Glomerular endothelial cell (primary cell): ENCODE data around the gene ASXL1. TPM values are rescaled to one million over a fixed set of nuclear protein-coding genes. Genes with fewer than 3 reads are reported as not detected.
"Not testable (repeated sequence)": the region's sequence is repeated elsewhere in the genome, so short reads cannot be mapped to it uniquely, and the experiment has no call there.

ENCODE experiments used
- DNase-seq: peaks from one replicate; pipeline ENCODE4 v3.0.0-alpha.2; 2011; ENCODE audit warnings: low read depth, low spot score; ENCODE audit errors: extremely low read depth
- total RNA-seq: library from RNA; depleted of rRNA; stranded (reverse); fragments of >200 nt; gene quantifications from 2 replicates; pipeline ENCODE4 v1.2.3, GENCODE V29; 2015

Gene ASXL1
- total RNA-seq, 1 donor from 2014 or later: 71.8 TPM

DNA sequence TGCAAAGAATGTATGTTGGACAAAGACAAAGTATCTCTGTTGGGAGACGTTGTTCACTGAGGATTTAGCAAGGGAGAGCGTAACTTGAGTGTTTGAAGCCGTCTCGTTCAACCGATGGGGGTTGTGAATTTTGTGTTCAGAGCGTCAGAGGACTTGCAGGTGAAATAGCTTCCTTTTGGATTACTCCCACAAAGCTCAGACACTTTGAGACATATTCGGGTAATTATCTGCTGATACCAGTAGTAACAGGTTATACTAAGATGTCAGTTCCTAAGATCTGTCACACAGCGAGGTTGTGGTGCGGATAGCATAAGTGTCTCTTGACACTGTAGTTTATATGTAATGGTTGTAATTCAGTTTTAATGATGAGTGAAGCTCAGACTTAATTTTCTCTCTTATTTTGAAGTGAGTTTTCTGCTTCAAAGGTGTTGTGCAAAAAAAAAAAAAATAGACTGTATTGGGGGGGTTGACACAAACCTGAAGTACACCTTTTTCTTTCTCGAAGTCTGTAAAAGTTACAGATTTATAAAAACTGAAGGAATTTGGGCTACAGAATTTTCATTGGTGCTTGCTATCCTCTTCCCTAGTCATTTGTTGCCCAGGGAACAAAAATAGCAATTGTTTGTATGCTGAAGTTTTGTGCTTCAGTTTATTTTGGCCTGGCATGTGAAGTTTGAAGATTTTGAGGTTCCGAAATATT lies 1.7 kb downstream of the ASXL1 start:
- DNase-seq: no peak

DNA sequence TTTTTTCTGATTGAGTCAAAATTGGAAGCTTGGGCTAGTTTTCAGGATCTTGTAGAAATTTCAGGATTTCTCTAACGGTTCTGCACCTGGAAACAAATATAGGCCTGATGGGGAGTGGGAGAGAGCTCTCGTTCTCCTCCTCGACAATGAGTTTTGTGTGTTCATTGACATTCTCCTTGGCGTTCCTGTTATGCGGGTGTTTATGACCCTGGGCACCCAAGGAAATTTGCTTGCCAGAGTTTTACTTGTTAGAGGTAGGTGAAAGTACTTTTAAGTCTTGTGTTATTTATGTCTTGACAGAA lies 2.2 kb downstream of the ASXL1 start:
- no peak for DNase-seq

DNA sequence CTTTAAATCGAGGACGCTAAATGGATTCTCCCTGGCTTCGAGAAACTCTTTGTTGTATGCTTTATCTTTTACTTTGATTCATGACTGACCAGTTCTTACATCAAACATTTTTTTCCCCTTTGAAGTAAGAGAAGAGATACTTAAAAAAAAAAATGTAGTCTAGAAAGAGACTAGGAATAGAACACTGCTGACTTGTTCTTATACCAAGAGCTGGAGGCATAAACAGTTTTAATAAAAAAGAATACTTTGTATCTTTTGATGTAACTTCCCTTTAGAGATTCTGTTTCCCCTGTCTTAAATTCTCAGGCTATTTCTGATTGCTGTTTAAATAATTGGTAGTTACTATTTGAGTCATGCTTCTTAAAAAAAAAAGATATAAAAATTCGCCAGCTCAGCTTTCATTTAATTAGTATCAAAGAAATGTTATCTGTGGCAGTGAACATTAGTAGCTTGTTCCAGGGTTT lies 4.8 kb downstream of the ASXL1 start:
- DNase-seq: no peak

DNA sequence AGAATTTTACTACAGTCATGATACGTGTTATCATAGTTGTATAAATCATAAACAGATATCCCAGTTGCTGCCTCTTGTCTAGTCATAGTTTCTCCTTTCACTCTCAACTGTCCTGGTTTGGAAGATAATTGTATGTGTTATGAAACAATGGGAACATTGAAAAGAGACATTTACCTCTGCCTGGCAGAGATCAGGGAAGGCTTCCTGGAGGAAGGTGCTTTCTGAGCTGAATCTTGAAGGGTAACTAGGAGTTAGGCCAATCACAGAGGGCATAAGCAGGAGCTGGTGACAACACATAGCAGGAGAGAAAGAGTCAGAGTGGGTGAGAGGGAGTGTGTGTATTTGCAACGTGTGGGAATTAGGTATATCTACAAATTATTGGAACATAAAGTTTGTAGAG lies 5.4 kb downstream of the ASXL1 start:
- no peak for DNase-seq

DNA sequence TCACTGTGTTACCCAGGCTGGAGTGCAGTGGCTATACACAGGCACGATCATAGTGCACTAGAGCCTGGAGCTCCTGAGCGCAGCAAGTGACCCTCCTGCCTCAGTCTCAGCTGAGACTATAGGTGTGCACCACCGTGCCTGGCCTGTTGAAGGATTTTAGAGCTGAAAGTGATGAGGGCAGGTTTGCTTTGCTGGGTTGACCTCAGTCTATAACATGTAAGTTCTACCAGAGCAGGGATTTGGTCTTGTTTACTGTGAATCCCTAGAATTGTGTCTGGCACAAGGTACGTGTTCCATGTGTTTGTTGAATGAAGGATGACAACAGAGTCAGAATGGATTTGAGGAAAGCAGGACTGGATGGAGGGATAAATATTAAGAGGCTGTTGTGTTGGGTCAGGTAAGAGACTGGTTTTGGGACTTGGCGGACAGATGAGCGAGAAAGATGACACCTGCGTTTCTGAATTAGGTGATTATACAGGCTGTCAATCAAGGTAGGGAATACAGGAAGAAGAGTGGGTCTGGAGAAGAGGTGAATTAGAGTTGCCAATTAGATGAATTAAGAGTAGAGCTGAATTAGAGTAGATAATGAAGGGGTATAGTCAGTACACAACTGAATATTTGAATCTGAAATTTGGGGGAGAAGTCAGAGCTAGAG lies 6.5 kb downstream of the ASXL1 start:
- no peak for DNase-seq

DNA sequence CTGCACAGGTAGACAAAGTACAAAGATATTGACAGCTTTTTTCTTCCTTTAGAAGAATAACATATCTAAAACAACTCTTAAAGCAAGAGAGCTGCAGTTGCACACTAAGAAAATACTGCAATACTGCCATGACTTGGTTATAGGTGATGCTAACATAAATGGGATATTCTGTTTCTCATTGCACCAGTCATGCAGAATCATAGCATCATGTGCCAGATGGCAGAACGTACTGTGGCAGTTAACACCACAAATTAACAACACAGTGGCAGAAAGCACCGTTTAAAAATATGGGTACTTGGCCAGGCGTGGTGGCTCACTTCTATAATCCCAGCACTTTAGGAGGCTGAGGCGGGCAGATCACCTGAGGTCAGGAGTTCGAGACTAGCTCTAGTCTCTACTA lies 7.4 kb downstream of the ASXL1 start:
- no peak for DNase-seq

DNA sequence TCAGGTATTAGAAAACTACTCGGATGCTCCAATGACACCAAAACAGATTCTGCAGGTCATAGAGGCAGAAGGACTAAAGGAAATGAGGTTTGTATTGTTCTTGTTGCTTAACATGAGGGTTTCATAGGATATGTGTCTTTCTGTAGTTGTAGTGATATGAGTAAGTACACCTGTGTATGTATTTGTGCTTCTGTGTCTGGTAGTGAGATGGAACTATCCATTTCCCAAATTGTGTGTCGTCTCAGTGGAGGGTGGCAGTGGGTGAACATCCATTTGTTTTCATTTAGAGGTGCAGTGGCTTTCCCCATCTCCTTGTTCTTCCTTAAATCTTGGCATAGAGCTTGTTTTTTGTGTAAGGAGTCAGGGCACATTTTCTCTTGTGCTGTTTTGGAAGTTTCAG lies 8.2 kb downstream of the ASXL1 start:
- no peak for DNase-seq

DNA sequence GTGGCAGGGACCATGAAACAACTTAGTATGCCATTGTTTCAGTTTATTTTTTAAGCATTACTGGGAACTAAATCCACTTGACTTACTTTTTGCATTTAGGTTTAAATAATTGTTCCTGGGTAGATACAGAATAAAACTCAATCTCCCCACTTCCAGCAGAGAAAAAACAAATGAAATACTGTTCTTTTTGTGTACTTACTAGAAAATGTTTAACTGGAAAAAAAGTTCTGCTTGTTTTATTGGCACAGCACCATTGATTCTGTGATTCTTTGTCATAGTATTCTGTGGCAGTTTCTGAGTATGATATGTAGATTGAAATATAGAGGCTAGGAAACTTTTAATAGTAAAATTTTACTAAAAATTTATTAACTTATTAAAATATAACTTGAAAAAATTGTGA lies 10.2 kb downstream of the ASXL1 start:
- DNase-seq: no peak

DNA sequence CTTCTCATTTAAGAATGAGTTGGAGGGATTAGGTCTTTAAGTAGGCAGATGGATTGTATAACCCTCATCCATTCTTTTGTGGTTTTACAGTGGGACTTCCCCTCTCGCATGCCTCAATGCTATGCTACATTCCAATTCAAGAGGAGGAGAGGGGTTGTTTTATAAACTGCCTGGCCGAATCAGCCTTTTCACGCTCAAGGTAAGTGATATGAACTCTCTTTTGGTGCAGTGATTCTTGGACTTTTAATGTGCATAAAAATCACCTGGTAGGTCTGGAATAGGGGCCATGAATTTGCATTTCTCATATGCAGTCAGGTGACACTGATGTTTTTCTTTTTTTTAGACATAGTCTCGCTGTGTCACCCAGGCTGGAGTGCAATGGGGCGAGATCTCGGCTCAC lies 10.8 kb downstream of the ASXL1 start:
- DNase-seq: no peak

DNA sequence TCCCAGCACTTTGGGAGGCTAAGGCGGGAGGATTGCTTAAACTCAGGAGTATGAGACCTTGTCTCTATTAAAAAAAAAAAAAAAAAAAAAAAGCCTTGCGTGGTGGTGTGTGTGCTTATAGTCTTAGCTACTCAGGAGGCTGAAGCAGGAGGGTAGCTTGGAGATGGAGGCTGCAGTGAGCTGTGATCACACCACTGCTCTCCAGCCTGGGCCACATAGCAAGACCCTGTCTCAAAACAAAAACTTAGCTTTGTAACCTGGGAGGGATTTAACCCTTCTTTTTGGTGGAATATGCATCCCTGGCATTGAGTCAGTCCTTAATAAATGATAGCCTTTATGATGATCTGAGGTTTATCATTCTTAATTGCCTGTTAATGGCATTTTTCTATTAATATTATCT lies 12.8 kb downstream of the ASXL1 start:
- DNase-seq: no peak

DNA sequence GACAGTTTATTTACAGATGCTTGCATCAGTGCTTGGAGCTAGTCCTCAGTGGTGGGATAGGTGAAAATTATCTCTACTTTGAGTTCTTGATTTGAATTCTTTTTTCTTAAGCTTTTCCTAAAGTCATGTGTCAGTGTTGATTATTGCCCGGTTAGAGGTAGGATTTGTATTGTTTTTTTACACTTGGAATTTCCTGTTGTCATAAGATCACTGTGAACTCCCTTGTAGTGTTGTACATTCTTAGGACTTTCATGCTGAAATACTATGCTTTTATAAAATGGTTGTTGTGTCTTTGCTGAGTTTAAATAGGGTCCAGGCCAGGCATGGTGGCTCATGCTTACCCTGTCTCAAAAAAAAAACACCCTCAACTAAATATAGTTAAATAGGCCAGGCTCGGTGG lies 20.3 kb downstream of the ASXL1 start:
- no peak for DNase-seq

DNA sequence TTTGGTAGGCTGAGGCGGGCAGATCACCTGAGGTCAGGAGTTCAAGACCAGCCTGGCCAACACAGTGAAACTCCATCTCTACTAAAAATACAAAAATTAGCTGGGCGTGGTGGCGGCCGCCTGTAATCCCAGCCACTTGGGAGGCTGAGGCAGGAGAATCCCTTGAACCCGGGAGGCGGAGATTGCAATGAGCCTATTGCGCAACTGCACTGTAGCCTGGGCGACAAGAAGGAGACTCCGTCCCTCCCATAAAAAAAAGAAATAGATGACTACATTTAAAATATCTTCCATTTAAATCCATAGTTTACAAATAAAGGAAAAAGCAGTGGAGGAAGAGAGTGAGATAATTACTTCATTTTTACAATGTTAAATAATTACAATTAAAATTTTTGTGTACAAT lies 21.9 kb downstream of the ASXL1 start:
- not testable (repeated sequence) for DNase-seq

DNA sequence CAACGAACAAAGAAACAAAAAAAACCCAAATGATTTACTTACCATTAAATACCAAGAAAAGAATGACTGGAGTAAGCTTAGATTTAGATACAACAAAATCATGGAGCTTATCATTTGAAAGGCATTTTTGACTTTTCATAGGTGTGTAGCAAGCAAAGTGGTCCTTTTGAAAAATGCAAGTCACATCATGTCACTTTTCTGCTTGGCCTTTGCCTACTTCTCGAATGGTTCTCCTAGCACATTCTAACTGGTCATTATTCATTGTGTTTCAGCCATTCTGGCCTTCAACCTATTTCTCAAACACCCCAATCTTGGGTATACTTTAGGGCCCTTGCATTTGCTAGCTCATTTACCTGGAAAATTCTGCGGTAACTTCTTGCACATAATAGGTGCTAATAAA lies 22.6 kb downstream of the ASXL1 start:
- DNase-seq: no peak

DNA sequence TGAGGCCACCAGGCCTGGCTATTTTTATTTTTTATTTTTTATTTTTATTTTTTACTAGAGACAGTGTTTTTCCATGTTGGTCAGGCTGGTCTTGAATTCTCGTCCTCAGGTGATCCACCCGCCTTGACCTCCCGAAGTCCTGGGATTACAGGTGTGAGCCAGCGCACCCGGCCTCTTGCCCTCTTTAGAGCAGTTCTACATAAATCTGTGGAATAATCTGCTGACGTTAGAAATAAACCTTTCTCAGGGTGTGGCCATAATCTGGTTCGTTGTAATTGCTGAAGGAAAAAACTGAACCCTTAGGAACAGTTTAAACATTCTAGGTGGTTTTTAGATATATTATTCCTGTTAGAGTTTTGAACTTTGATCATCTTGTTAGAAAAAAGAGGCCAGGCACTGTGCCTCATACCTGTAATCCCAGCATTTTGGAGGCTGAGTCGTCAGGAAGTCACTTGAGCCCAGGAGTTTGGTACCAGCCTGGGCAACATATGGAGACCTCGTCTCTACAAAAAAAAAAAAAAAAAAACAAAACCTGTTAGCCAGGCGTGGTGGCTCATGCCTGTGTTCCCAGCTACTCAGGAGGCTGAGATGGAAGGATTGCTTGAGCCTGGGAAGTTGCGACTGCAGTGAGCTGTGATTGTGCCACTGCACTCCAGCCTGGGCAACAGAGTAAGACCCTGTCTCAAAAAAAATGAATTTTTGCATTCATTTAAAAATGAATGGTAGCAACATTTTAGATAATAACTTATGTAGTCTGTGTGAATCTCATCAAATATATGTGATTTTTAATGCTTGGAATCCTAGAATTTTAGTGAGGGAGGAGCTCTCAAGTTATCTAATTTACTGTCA lies 24.2 kb downstream of the ASXL1 start:
- no peak for DNase-seq

DNA sequence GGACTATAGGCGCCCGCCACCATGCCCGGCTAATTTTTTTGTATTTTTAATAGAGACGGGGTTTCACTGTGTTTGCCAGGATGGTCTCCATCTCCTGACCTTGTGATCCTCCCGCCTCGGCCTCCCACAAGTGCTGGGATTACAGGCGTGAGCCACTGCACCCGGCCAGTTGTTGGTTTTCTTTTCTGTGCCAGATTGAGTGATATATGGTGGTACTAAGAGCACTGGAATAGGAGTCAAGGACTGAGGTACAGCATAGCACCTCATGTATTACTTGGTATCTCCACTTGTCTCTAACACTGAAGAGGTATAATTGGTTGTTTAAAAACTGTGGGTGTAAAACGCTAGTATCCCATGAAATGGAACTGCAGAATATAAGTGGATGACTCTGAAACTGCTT lies 25.3 kb downstream of the ASXL1 start:
- not testable (repeated sequence) for DNase-seq

DNA sequence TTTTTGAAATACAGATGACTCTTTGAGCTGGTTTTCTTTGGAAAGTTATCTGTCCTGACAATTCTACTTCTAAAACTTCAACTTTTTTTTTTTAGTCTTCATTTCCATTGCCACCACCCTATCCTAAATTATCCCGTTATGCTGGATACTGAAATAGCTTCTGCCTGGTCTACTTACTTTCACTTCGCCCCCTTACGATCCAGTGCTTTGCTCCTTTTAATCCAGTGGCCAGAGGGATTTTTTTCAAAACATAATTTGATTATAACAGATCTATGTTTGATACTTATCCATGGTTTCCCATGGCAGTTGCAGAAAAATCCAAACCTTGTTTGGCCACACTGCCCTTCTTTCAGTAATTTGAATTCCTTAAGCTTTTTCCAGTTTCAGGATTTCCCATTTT lies 27.4 kb downstream of the ASXL1 start:
- DNase-seq: no peak

DNA sequence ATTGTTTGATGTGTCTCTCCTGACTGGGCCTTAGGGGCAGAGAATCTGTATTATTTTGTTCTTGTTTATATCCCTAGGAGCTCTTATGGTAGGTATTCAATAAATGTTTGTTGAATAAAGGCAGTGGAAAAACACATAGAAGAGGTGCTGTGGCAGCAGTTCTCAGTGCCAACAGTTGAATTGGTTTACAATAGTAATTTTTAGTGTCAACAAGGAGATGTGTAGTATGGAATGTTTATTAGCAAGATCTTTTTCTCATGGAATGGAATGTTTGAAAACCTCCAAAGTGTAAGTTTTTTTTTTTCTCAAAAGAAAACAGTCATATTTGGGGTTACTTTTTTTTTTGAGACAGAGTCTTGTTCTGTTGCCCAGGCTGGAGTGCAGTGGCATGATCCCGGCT lies 28.0 kb downstream of the ASXL1 start:
- DNase-seq: no peak

DNA sequence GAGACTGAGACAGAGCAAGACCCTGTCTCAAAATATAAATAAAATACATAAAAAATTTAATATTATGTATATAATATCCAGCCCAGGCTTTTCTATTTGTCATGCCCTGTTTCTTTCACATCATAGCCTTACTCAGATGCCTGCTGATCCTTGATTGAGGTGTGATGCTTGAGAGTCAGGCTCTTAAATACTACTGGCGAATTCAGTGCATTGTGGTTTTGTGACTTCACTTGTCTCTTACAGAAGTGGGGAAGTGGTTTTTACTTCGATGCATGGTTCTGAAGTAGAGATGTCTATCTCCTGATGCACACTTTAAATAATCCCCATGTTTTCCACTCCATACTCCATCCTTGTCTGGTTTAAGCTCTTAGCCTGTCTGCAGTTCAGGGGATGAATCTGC lies 29.1 kb downstream of the ASXL1 start:
- DNase-seq: no peak

DNA sequence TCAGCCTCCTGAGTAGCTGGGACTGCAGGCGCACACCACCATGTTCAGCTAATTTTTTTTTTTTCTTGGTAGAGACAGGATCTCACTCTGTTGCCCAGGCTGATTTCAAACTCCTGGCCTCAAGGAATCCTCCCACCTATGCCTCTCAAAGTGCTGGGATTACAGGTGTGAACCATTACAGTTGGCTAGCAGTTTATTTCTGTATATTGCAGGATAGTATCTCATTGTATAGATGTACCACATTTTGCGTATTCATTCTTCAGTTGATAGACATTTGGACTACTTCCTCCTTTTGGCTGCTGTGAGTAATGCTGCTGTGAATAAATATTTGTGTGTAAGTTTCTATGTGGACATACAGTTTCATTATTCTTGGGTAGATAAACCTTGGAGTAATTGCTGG lies 32.9 kb downstream of the ASXL1 start:
- DNase-seq: no peak

DNA sequence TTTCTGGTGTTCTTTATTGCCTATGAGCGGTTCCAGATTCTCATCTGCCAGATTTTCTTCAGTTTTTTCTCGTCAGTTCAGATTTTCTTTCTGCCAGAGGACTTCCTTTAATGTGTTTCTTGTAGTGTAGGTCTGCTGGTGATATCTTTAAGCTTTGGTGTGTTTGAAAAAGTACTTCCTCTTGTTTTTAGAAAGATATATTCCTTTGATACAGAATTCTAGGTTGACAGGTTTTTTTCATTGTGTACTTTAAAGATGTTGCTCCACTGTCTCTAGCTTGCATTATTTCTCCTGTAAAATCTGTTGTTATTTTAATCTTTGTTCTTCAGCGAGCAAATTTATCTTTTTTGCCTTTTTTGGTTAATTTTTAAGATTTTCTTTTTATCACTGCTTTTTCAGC lies 36.9 kb downstream of the ASXL1 start:
- no peak for DNase-seq

DNA sequence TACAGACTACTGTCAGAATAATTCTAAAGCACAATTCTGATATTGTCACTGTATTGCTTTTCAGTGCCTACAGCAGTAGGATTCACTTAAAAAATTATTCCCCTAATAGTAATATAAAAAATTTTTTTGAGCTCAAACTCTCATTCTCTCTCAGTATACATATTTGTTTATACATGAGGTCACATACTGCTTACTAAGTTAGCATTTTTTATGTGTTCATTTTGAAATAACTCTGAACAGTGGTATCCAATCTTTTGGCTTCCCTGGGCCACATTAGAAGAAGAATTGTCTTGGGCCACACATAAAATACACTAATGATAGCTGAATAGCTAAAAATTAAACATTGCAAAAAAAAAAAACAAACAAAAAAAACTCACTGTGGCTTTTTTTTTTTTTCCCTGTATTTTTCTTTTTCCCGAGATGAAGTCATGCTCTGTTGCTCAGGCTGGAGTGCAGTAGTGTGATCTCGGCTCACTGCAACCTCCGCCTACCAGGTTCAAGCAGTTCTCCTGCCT lies 38.6 kb downstream of the ASXL1 start:
- DNase-seq: no peak

DNA sequence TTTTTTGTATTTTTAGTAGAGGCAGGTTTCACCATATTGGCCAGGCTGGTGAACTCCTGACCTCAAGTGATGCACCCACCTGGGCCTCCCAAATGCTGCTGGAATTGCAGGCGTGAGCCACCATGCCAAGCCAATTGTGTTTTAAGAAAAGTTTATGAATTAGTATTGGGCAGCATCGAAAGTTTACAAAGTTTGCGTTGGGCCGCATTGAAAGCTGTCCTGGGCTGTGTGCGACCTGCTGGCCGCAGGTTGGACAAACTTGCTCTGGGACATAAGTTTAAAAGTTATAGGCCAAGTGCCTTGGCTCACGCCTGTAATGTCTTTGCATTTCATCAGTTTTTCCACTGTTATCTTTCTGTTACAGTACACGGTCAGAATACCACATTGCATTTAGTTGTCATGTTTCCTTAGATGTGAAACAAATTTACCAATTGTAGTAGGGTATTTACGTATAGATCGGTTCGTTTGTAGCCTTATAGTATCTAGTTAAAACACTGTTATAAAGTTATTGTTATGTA lies 39.5 kb downstream of the ASXL1 start:
- DNase-seq: no peak
